ENCODE measurements around the gene TSPEAR.

Gene TSPEAR

DNA sequence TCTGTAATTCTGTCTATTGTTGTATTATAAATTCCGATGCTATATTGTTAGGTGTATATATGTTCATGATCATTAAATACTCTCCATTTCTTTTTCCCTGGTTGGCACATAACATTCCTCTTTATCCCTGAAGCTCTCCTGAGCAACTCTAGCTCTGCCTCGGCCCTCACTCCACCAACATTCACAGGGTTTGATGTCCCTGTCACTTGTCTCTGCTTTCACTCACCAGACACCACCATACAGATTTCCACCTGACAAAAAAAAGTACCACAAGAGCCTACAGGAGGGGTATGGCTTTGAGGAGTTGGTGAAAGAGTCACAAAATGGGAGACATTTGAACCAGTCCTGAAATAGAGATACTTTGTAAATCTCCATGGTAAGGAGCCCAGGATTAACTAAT lies 8.8 kb upstream of the TSPEAR start:
- no peak for DNase-seq (ENCODE audit: low spot score)

DNA sequence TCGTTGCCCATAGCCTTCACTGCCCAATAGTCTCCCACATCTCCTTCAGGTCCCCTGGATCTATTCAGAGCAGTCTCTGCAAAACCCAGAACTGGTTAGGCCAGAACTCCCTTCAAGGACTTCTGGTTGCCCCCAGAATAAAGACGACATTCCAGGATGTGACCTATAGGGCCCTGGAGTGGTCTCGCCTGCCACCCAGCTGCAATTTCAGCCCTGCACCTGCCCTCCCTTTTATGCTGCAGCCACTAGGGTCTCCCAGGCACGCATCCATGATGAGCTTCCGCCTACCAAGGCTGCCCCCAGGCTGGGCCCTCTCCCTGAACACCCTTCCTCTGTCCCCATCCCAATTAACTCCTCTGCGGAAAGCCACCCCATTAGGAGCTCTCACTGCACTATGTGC lies 7.2 kb upstream of the TSPEAR start:
- DNase-seq (ENCODE audit: low spot score) = no peak

DNA sequence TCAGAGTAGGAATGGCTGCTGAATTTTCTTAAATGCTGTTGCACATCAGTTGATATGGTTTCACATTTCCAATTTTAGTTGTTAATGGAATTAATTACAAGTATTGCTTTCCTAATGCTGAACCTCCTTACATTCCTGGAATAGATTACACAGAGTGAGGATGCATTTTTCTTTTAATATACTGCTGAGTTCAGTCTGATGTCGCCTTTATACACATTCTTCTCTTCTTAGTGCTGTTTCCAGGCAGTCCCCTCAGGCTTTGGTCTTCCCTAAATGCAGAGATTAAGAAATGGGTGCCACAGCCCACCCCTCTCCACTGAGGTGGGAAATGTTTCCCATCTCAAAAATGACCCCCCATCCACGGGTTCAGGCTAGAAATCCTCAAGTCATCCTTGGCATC lies 6.7 kb upstream of the TSPEAR start:
- no peak for DNase-seq (ENCODE audit: low spot score)

DNA sequence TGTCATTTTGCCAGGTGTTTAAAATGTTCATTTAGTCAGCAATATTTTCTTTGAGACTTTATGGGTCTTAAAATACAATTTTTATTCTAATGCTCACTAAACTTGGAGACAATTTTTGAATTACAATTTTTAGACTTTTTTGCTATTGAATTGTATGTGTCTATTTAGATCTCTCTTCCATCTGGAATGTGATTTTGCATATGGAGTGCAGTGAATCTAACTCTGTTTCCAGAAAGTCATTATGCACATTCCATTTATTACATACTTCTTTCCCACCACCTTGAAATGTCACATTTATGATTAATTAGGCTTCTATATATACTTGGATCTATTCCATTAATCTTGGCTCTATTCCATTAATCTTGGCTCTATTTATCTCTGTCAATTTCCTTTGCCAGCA lies 5.6 kb upstream of the TSPEAR start:
- DNase-seq (ENCODE audit: low spot score) = no peak

DNA sequence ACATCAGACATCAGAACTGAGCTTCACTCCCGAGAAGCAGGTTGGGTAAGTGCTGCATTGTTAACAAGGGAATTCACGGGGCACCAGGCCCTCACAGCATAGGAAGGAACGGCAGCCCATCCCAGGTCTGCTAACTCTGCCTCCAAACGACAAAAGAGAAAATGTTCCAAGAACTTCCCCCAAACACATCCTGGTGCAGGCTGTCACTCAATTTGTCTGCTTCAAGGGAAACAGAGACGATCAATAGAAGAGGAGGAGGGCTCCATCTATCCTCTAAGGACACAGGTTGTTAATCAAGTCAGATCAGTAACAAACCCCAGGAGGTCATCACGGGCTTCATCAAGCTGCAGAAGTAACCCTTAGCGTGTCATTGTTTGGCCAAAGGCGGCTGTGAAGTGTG lies 3.5 kb upstream of the TSPEAR start:
- DNase-seq (ENCODE audit: low spot score) = no peak

DNA sequence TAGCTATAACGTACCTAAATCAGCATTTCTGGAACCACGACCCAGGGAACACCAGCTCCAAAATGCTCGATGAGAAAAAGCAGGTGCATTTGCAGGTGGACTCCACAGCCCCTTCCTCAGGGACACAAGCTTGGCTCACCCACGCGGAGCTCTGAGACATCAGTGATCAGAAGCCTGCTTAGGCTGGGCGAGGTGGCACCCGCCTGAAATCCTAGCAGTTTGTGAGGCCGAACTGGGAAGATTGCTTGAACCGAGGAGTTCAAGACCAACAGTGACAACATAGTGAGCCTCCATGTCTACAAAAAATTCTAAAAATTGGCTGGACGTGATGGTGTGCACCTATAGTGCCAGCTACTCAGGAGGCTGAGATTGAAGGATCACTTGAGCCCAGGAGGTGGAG lies 2.5 kb upstream of the TSPEAR start:
- no peak for DNase-seq (ENCODE audit: low spot score)

DNA sequence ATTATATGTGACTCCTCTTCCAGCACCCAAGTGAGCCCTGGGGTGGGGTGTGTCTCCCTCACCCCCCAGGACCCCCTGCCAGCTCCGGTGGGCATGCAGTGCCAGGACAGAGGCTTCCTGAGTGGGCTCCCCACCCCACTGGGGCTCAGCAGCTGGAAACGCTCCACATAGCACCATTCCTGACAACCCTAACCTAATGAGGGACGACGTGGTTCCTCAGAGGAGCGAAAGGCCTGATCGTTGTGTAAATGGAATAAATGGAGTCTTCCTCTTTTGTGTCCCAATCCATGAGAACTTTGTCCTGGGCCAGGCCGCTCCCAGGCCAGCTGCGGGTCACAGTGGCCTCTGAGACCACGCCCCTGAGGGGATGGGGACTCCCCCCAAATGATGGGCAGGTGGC lies 1.8 kb upstream of the TSPEAR start:
- no peak for DNase-seq (ENCODE audit: low spot score)

DNA sequence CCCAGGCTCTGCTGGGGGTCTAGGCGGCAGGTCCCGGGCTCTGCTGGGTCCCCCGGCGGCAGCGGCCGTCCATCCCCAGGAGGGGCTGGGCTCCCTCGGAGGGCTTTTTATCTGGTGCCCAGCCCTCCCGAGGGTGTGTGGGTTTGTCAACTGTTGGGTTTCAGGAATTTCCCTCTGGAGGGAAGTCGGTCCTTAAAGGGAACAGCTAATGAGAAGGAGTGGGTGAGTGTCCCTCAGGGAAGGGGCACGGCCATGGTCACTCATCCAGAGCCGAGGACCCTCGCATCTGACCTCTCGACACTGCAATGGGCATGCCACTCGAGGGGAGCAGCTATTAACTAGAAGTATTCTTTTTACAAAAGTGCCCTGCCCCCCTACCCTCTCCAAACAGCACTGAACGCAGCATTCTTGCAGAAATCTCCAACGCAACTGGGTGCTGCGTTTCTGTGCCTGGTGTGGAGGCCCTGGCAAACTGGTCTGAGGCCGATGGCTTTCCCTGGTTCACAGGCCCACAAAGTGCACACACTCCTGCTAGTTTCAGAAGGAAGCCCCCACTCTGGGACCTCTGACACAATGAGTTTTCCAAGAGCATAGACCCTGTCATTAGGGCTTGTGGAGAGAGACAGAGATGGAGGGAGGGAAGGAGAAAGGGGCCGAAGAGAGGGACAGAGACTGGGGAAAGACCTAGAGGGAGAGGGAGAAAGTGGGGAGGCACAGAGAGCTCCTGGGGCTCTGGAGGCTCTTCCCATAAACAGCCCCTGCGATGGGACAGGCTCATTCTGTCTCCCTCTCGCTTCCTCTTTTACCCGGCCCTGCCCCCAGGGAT lies 1.0 kb upstream of the TSPEAR start:
- DNase-seq (ENCODE audit: low spot score) = no peak

DNA sequence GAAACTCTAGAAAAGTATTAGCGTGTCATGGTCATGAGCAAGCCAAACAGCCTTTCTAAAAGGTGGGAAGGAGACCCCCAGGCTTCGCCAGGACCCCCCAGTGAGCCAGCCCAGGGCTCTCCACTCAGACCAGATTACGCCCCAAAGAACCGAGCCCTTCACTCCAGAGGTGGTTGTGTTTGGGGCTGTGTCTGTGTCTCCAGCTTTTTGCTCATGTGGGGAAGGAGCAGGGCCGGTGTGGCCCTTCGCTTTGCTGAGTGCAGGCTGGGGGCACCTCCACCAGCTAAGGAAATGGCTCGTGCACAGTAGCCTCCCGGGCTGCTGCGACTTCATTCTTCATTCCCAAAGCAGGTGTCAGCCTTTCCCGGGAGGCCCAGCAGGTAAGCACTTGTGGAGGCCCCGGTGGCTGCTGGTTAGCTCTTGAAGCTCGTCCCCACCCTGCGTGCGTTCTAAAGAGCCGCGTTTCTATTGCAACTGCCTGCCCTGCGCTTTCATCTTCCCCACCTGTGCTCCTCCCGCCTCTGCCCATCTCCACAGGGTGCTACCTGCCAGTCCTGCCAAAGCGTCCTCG lies 531 bp downstream of the TSPEAR start:
- no peak for DNase-seq (ENCODE audit: low spot score)

DNA sequence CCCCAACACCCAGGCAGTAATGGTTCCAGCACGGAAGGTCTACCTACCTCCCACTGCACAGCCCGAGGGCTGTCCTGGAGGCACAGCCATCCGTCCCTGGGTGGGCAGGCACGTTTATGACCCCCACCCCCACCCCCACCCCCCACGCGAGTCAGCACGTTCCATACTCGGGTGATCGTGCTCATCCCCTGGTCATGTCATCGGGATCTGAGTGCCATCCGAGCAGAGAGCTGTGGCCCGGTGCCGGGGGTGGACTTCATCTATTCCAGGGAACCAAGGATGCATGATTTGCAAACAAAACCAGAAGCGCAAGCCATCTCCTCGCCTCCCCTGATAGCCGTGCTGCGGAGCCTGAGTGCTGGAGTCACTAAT lies 1.1 kb downstream of the TSPEAR start:
- DNase-seq (ENCODE audit: low spot score) = no peak

DNA sequence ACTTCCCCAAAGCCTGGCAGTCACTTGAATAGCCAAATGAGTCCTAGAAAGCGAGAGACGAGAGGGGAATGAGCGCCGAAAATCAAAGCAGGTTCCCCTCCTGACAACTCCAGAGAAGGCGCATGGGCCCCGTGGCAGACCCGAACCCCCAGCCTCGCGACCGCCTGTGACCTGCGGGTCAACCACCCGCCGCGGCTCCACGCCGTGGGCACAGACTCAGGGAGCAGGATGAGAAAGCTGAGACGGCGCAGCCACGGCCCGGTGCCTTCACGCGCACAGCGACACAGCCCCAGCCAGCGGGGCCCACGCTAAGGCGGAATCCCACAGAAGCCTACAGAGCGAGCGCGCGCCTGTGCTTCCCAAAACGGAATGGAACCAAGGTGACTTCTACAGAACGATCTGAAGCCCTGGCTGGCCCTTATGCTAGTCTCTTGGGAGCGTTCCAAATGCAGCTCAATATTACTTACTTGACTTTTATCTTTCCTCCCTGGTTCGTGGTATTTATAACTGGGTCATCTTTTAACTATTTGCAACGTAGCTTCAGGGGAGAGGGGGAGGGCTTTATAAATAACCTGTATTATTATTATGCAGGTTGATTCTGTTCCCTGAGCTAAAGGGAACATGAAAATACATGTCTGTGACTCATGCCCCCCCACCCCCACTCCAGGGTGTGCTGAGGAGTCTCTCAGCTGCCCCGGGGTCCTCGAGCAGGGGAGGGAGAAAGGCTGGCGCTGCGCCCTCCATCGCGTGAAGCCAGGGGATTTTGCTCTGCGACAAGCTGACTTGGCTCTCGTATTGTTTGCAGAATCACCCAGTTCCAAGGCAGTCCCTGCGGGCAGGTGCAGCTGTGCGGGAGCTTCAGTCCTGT lies 1.7 kb downstream of the TSPEAR start:
- DNase-seq (ENCODE audit: low spot score) = no peak

DNA sequence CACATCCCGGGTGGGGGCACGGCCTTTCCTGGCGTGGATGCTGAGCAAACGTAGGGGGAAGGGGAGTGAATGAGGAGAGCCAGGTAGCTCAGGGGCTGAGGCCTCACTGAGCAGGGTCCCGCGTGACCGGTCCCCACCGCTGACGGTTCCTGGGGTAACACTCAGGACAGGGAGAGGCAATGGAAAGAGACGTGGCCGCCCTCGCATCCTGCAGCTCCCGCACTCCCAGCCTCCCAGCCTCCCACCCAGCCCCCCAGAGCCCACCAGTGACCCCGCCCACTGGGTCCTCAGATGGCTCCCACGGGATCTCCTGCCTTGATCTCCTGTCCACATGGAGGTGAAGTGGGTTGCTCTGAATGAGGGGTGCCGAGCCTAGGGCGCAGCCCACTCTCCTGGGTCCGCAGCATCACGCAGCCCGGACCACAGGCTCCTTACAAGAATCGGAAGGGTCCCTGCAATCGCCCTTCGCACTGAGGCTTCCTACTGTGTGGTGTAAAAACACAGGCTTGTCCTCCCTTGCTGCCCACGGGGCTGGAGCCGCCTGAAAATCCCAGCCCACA lies 2.4 kb downstream of the TSPEAR start:
- DNase-seq (ENCODE audit: low spot score) = no peak

DNA sequence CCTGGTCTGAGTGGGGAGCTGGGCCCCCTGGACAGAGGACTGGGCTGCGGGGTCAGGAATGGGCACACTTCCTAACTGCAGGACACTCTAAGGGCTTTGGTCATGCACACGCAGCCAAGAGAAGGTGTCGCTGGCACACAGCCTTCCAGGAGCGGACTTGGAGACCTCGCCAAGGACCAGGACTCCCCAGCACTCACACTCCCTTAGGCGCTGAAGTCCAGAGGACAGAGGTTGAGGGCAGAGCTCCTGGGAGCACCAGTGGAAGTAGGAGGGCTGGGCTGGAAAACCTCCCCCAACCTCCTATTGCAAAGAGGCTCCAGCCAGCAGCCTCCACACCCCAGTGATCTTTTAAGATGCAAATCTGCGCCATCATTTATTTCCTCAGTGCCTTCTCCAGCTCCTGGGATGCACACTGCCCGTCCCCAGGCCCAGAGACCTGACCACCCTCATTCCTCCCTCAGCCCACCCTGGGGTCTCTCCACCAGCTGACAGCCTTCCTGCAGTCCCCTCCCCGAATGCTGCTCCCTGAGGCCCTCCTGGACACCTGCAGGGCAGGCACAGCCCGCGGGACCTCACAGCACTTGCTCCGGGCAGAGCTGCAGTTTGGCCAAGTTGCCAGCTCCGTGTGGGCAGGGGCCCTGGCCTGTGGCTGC lies 3.0 kb downstream of the TSPEAR start:
- DNase-seq (ENCODE audit: low spot score) = no peak

DNA sequence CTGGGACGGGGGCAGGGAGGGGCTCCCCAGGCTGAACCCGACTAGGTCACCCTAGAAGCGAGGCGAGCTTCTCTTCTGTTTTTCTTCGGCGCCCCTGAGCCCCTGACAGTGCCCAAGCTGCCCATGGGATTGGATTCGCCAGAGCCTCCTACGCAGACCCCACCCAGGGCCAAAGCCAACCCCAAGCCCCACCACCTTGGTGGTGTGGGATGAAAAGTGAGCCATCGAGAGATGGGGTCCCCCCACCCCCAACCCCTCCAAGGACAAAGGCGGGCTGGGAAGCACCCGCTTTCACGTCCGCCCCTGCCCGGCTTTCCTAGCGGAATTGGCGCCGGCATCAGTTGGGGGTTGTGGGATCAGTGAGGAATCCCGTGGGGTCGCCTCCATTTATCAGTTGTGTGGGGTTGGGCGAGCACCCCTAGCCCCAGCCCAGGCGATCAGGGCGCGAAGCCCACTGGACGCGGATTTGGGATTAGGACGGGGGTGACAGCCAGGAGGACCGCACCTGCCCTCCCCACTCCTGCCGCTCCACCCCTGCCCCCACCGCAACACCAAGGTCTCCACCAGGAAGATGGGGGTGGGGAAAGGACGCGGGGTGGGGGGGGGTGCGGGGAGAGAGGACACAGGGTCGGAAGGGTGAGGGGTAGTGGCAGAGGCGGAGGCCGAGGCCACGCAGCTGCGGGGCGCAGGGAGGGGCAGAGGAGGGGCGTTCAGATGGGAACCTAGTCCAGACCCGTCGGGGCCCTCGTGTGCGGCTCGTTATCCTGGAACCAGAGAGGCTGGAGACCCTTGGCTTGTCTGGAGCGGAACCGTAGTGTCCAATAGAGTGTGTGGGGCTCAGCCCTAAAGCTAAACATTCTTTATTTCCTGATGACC lies 4.4 kb downstream of the TSPEAR start:
- DNase-seq (ENCODE audit: low spot score) = no peak

DNA sequence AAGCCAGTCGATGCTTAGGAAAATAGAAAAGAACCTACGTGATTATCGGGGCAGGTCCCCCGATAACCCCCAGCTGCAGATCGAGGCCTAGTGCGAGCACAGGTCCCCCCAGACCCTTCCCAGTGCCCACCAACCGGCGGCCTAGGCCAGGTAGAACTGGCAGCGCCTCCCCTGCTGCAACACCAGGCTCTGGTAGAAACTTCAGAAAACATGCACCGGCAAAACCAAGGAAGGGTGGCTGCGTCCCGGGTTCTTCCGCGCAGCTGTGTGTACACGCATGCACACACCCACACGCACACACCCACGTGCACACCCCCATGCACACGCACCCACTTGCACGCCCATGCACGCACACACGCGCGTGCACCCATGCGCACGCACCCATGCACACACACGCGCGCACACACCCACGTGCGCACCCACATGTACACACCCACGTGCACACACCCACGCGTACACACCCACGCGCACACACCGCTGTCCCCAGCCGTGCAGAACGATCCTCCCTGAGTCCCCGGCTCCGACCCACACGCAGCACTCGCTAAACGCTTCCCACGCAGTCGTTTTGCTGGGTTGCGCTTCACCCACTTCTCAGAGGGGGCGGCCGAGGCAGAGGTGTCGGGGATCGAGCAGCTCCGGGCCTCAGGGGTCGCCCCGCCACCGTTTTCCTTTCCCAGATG lies 5.2 kb downstream of the TSPEAR start:
- no peak for DNase-seq (ENCODE audit: low spot score)

DNA sequence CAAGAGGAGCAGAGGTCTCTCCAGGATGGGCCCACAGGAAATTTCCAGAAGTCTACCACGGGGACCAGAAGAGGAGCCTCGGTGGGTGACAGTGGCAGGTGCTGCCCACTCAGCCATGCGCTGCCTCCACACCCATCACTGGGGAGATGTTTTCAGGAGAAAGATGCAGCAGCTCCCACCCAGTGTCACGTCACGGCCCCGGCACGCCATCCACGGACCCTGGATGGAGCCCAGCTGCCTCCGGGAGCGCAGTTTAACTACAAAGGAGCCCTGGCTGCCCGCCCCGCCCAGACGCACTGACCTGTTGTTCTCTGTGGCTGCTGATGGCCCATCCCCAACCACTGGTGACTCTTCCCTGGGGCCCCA lies 6.8 kb downstream of the TSPEAR start:
- no peak for DNase-seq (ENCODE audit: low spot score)

DNA sequence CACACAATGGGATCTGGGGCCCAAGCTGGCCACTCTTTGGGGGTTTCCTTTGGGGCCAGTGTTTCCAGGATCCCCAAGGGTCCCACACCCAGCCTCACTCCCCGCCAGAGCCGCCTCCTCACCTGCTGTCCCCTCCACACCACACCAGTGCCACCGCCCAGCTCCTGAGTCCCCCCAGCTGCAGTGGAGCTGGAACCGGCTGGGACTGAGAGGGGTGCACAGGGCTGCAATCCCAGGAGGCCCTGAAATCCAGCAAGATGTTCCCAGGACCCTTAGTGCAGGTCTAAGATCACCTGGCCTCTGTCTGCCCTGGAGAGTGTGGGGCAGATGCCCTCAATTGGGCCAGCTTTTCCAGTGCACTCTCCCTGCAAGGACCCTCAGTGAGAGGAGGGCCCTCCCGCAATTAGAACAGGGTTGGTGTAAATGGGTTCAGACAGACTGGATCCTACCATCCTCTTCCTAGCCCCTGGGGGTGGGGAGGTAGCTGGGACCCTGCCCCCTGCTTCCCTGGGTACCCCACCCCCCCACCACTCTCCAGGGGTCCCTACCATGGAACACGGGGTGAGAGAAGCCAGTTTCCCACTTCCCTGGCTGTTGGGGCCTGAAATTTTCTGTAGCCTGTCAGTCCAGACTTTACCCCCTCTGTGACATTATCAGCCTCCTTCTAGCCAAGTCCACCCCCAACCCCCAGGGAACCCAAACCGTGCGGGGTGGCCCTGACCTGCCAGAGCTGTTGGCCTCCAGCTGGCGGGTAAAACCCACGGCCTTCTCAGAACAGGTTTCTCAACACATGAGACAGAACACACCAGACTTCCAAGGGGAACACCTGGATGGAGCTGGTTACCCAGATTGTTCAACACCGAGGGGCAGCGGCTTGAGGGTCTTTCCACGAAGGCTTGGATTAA lies 7.4 kb downstream of the TSPEAR start:
- no peak for DNase-seq (ENCODE audit: low spot score)

DNA sequence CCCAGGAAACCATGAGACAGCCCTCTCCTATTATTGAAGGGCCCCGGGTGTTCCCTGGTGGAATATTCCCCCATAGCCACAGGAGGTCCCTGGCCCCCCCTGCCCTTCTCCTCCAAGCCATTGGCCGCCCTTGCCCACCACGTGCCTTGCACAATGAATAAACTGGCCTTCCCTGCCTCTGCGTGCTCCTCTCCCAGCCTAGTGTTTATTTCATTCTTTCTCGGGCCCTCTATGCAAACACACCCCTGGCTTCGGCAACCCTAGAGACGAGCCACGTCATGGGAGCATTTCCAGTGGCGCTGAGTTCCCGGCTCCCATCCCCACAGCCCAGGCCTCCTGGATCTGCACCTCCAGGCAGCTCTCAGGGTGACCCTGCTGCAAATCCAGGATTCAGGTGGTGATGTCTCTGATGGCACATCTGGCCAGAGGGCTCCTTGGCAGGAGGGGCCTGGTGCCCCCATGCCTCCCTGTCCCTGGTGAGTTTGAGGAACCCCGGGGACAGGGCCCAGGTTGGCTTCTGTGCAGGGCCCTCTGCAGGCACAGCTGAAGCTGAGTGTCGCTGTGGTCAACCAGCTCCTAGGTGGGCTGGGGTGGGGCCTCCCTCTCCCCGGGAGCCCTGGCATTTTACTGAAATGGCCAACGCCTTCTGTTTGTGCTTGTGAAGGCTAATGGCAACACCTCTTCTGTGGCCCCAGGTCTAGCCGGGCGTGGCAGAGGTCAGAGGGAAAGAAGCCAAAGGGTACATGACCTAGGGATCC lies 8.2 kb downstream of the TSPEAR start:
- DNase-seq (ENCODE audit: low spot score) = no peak
